ENCODE measurements around the gene S100PBP.
"Not testable (repeated sequence)": the region's sequence is repeated elsewhere in the genome, so short reads cannot be mapped to it uniquely, and the experiment has no call there.

The S100PBP gene

DNA sequence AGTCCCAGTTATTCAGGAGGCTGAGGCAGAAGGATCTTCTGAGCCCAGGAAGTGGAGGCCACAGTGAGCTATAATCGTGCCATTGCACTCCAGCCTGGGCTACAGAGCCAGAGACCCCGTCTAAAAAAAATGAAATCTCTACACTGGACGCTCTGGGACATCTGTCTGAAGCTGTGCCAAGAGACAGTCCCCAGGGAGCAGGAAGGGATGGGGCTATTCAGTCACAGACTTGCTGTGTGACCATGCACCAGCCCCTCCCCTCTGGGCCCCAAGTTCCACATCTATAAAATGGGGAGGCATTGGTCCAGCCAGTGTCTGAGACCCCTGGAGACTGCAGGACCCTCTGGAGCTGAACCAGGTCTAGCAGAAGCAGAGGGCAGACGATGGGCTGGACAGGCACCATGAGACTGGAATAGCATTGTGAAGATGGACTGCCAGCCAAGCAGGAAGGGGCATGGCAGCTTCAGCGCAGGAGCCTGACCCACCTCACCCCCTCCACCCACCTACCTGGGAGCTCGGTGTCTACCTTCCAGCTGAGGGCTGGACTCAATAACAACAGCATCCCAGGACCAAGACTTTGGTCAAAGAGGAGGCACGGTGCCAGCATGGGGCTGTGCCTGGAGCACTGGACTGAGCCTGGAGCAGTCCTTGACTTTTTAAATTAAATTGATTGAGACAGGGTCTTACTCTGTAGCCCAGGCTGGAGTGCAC is 82.3 kb downstream of the S100PBP start:
- no peak for DNase-seq (ENCODE audit: low read depth in 3 of 3, low spot score in 1 of 3)

DNA sequence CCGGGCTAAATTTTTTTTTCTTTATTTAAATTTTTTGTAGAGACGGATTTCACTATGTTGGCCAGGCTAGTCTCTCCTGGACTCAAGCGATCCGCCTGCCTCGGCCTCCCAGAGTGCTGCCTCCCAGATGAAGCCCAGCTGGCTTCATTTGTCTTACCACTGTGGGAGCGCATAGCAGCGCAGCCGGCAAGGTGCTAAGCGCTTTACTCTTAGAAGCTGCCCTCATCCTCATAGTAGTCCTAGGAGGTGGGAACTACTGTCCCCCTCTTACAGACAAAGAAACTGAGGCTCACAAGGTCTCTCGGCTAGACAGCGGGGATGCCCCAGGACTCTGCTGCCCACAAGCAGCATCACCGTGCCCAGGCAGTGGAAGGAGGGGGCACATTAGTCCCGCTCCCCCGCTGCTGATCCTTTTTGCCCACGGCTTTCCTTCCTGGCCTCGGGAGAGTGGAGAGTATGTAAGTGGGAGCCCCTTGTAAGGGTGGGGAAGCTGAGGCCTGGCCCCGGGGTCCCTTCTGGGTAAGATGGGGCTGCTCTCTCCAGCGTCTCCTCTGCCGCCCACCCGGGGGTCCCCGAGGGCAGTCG is 83.0 kb downstream of the S100PBP start:
- DNase-seq (ENCODE audit: low read depth in 3 of 3, low spot score in 1 of 3) = no peak

DNA sequence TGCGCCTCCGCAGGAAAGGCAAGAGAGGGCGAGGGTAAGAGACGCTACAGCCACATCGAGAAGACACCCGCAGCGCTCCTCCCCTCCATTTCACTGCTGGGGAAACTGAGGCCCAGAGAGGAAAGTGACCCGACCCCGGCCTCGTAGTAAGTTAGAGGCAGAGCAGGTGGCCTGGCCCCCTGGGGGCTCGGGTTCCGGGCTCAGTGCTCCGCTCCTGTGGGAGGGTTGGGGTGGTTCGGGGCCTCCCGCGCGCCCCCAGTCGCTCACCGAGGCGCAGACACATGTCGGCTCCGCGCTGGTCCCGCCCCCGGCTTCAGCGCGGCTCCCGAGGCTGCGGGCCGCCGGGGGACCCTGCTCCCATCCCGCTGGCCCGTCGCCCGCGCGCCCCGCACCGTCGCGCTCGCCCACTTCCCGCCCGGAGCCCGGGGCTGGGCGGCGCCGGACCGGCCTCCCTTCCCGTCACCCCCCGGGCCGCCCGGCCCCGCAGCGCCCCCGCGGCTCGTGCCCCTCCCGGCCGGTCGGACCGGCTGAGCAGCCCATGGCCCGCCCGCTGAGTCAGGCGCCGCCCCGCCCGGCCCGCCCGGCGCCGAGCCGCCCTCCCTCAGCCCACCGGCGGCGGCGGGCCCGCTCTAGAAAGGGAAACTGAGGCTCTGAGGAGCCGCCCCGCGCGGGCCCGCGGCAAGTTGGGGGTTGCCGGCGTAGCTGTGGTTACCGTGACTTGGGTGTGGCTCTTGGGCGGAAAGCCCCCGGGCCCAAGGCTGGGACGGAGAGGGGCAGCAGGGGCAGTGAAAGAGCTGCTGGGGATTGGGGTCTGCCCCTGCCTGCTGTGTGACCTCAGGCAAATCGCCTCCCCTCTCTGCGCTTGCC is 83.7 kb downstream of the S100PBP start, which contains the start of gene TMEM54:
Gene TMEM54 (minus strand): TSS at position 434 of the 867 bp plus-strand sequence. CDS start 151 bp downstream, at position 283.
- no peak for DNase-seq (ENCODE audit: low read depth in 3 of 3, low spot score in 1 of 3)

DNA sequence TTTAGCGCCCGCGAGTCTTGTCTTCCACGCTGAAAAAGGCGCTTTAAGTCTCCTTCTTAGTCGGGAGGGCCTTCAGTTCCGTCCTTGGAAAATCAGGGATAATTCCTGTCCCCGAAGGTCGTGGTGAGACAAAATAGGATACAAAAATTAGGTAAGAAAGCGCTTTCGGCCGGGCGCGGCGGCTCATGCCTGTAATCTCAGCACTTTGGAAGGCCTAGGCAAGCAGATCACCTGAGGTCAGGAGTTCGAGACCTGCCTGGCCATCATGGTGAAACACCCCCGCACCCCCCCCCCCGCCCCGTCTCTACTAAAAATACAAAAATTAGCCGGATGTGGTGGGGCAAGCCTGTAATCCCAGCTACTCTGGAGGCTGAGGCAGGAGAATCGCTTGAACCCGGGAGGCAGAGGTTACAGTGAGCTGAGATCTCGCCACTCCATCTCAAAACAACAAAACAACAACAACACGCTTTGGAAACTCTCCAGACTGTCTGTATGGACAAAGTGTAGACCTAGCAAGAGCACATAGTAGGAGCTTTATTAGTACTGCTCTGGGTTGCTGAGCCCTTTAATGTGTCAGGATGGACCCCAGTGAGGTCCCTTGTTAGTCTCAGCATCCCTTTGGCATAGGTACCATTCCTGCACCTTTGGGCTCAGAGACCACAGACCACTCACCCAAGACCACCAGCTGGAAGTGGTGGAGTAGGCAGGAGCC is 84.5 kb downstream of the S100PBP start:
- DNase-seq (ENCODE audit: low read depth in 3 of 3, low spot score in 1 of 3) = no peak

DNA sequence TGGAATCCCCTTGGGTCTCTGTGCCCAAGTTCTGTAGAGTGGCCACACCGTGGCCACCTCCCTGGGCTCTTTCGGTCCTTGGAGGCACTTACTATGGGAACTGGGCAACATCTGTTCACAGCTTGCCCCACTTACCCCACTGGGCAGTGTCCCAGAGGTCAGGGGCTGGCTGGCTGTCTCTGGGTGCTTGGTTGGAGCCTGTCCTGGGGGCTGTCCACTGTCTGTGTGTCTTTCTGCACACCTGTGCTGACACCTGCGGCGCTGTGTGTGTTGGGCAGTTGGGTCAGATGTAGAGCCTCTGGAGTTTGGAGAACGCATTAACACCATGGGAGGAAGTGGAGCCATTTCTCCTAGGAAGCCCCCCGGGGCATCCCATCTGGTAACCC is 85.1 kb downstream of the S100PBP start:
- DNase-seq (ENCODE audit: low read depth in 3 of 3, low spot score in 1 of 3) = no peak

DNA sequence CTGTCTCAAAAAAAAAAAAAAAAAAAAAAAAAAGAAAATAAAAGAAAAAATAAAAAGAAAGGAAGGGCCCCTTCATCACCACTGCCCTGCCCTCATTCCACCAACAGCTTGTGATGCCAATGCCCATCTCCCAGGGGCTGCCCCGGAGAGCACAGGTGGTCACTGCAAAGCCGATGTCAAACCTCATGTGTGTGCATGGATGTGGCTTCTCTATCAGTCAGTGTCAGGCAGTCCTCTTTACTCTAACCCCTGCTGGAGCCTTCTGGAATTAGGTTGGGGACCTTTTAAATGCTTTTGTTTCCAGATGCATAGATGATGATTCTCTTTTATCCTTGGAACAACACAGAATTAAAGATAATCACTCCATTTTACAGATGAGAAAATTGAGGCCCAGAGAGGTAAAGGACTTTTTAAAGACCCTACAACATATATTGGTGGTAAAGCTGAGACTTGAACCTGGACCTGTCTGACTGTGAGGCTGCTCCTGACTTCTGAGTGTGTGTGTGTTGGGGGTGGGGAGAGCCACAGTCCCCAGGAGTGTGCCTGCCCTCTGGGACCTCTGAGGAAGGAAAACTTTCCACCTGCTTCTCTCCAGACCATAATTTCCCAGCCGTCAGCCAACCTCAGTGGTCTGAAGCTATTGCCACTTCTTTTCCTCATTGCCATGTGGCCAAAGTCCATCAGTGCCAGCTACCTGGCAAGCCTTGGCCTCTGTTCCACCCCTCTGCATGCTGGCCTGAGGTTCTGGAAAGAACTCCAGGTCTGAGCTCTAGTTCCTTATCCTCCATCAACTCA is 86.7 kb downstream of the S100PBP start:
- DNase-seq (ENCODE audit: low read depth in 3 of 3, low spot score in 1 of 3) = no peak

DNA sequence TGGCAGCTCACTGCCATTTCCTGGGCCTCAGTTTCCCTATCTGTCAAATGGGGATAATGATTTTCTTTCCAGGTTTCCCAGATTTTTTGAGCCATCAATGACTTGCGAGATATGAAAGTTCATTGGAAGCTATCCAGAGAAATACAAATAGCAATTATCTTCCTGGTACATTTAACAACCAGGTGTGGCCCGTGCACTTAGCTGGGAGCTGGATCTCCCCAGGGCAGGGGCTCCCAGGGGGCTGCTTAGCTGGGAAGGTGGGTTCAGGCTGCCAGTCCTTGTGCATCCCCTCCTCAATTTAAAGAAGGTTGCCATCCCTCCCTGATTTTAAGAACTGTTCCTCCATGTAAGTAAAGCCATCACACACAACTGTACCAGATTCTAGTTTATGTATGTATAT is 87.3 kb downstream of the S100PBP start:
- DNase-seq (ENCODE audit: low read depth in 3 of 3, low spot score in 1 of 3) = no peak

DNA sequence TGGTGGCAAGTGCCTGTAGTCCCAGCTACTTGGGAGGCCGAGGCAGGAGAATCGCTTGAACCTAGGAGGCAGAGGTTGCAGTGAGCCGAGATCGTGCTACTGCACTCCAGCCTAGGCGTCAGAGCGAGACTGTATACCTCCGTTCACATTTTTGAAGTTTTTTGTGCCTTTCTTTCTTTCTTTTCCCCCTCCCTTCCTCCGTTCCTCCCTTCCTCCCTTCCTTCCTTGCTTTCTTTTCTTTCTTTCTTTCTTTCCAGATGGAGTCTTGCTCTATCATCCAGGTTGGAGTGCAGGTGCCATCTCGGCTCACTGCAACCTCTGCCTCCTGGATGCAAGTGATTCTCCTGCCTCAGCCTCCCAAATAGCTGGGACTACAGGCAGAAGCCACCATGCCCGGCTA is 88.1 kb downstream of the S100PBP start:
- DNase-seq (ENCODE audit: low read depth in 3 of 3, low spot score in 1 of 3) = not testable (repeated sequence)

DNA sequence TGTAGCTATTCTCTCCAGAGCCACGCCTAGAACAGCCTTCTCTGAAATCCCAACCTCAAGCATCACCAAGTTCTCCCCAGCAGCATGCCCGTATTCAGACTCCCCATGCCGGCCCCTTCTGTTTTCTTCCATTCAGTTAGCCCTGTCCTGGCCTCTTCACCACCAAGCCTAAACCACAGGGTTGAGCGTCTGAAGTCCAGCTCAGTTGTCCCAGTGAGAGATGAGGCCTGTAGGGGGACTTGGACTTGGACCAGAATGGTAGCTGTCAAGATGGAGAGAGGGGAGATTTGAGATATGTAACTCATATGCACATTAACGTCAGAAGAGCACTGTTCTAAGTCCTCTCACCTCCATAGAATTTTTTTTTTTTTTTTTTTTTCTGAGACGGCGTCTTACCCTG is 89.2 kb downstream of the S100PBP start:
- DNase-seq (ENCODE audit: low read depth in 3 of 3, low spot score in 1 of 3) = no peak

DNA sequence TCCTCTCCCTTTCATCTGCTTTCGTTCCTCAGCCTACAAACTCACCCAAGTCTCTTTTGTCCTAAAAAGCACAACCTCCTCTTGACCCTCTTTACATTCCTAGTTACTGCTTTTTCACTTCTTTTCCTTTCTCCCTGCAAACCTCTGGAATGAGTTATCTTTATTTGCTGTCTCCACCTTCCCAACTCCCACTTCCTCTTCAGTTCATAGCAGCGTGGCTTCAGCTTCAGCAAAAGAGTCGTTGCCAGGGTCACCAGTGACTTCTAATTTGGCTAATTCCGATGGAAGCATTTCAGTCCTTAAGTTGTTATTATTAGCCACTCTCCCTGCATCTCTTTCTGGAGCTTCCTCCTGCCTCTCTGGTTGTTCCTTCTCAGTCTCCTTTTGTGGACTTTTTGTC is 90.0 kb downstream of the S100PBP start:
- no peak for DNase-seq (ENCODE audit: low read depth in 3 of 3, low spot score in 1 of 3)

All from stimulated activated CD4-positive, alpha-beta T cell treated with anti-CD3 and anti-CD28 coated beads, TNF-alpha, amount 100 ng/mL, for 1 hour (primary cell).